IMR-90 (cell line): ENCODE results near the gene UBXN11. TPM values are rescaled to one million over a fixed set of nuclear protein-coding genes. Genes with fewer than 3 reads are reported as not detected.
"Not testable (repeated sequence)": the region's sequence is repeated elsewhere in the genome, so short reads cannot be mapped to it uniquely, and the experiment has no call there.

Source experiments
- ATAC-seq: fragments of 200-7000 bp; cut with Tn5 transposase; 2 replicates; pipeline ENCODE4 v1.9.1; 2020; ENCODE audit warnings: low read depth, mild to moderate bottlenecking, moderate library complexity
- BruUV-seq: library from RNA; stranded (reverse); fragments of 400-500 nt; replicated peaks from 2 replicates; lab custom pipeline; 2021; lab: Mats Ljungman, UMichigan
- CTCF ChIA-PET: fragments of 300-600 bp; formaldehyde crosslinking; extraction: SDS; loops from one replicate; lab custom pipeline; 2021; ENCODE audit warnings: antibody characterized with exemption; lab: Yijun Ruan, JAX
- POLR2A ChIA-PET: fragments of 300-600 bp; sonication (Branson Sonifier 250); formaldehyde crosslinking; loops from one replicate; lab custom pipeline; 2022; ENCODE audit warnings: antibody characterized with exemption; ENCODE audit not compliant: unreplicated experiment; lab: Charles Lee
- DNase-seq: peaks from one replicate; pipeline ENCODE4 v3.0.0; 2013
- H2AFZ ChIP-seq: replicated peaks from 2 replicates; pipeline ENCODE3; 2013; ENCODE audit warnings: low read length, mild to moderate bottlenecking; ENCODE audit not compliant: poor library complexity
- H2AK5ac ChIP-seq: 2 replicates; pipeline ENCODE4 v1.6.1; 2013; ENCODE audit warnings: low read depth, low read length, inconsistent platforms
- H2AK9ac ChIP-seq: replicated peaks from 2 replicates; pipeline ENCODE3; 2013; ENCODE audit warnings: mild to moderate bottlenecking, low read depth, low read length, moderate library complexity; ENCODE audit not compliant: poor library complexity
- H2BK120ac ChIP-seq: 2 replicates; pipeline ENCODE4 v1.6.1; 2013; ENCODE audit warnings: low read depth, low read length, inconsistent platforms
- H2BK15ac ChIP-seq: 3 replicates; pipeline ENCODE4 v1.6.1; 2013; ENCODE audit warnings: low read depth, low read length, inconsistent platforms
- H2BK20ac ChIP-seq: 2 replicates; pipeline ENCODE4 v1.6.1; 2013; ENCODE audit warnings: low read depth, mild to moderate bottlenecking, inconsistent platforms, low read length, moderate library complexity
- H2BK5ac ChIP-seq: 2 replicates; pipeline ENCODE4 v1.6.1; 2013; ENCODE audit warnings: mild to moderate bottlenecking, low read depth, low read length, inconsistent platforms; ENCODE audit not compliant: poor library complexity, severe bottlenecking
- H3K14ac ChIP-seq: replicated peaks from 2 replicates; pipeline ENCODE4 v1.6.1; 2013; ENCODE audit warnings: low read depth, low read length, inconsistent platforms
- H3K18ac ChIP-seq: 2 replicates; pipeline ENCODE4 v1.6.1; 2013; ENCODE audit warnings: low read depth, low read length, control low read depth
- H3K23ac ChIP-seq: 2 replicates; pipeline ENCODE4 v1.6.1; 2013; ENCODE audit warnings: low read depth, low read length, inconsistent platforms
- H3K27ac ChIP-seq: 2 replicates; pipeline ENCODE4 v1.5.1; 2013; ENCODE audit warnings: mild to moderate bottlenecking, control low read depth, low read length; ENCODE audit not compliant: insufficient read depth
- H3K27me3 ChIP-seq: 2 replicates; pipeline ENCODE4 v1.6.1; 2013; ENCODE audit warnings: low read length; ENCODE audit not compliant: control insufficient read depth, insufficient read depth
- H3K36me3 ChIP-seq: 2 replicates; pipeline ENCODE4 v1.6.1; 2013; ENCODE audit warnings: low read length, mixed read lengths; ENCODE audit not compliant: control insufficient read depth, insufficient read depth
- H3K4ac ChIP-seq: 2 replicates; pipeline ENCODE4 v1.6.1; 2013; ENCODE audit warnings: low read depth, low read length, inconsistent platforms
- H3K4me1 ChIP-seq: 2 replicates; pipeline ENCODE4 v1.6.1; 2013; ENCODE audit warnings: low read length, mixed read lengths; ENCODE audit not compliant: control insufficient read depth, insufficient read depth
- H3K4me2 ChIP-seq: 2 replicates; pipeline ENCODE4 v1.6.1; 2013; ENCODE audit warnings: low read depth, mild to moderate bottlenecking, control low read depth, low read length, moderate library complexity
- H3K4me3 ChIP-seq: 2 replicates; pipeline ENCODE4 v1.5.1; 2013; ENCODE audit warnings: low read depth, mild to moderate bottlenecking, control low read depth, low read length, moderate library complexity; ENCODE audit not compliant: insufficient read depth
- H3K56ac ChIP-seq: 2 replicates; pipeline ENCODE4 v1.6.1; 2013; ENCODE audit warnings: low read length, inconsistent platforms; ENCODE audit not compliant: insufficient read depth; ENCODE audit errors: extremely low read depth
- H3K79me1 ChIP-seq, 2 experiments: 2 replicates each; pipeline ENCODE4 v1.6.1; 2013; ENCODE audit warnings: low read length in 2 of 2, inconsistent platforms in 1 of 2, low read depth in 1 of 2
- H3K9ac ChIP-seq: 2 replicates; pipeline ENCODE4 v1.6.1; 2013; ENCODE audit warnings: low read depth, low read length, control low read depth
- H3K9me1 ChIP-seq: 2 replicates; pipeline ENCODE4 v1.6.1; 2013; ENCODE audit warnings: low read length, inconsistent platforms; ENCODE audit not compliant: insufficient read depth
- H3K9me3 ChIP-seq: 2 replicates; pipeline ENCODE4 v1.6.1; 2013; ENCODE audit warnings: low read length; ENCODE audit not compliant: control insufficient read depth, insufficient read depth
- H4K20me1 ChIP-seq: 2 replicates; pipeline ENCODE4 v1.6.1; 2013; ENCODE audit warnings: low read length, inconsistent platforms; ENCODE audit not compliant: insufficient read depth
- H4K5ac ChIP-seq: 2 replicates; pipeline ENCODE4 v1.6.1; 2013; ENCODE audit warnings: mild to moderate bottlenecking, low read depth, low read length, control low read depth
- H4K8ac ChIP-seq, 2 experiments: 2 replicates each; pipeline ENCODE4 v1.6.1; 2013; ENCODE audit warnings: low read depth in 2 of 2, low read length in 2 of 2, control low read depth in 1 of 2, inconsistent platforms in 1 of 2
- H4K91ac ChIP-seq: 2 replicates; pipeline ENCODE4 v1.6.1; 2013; ENCODE audit warnings: low read depth, low read length, inconsistent platforms; ENCODE audit not compliant: insufficient read depth
- WGBS, 2 experiments: methylation state at CpG; one replicate each; pipeline versions ENCODE4 v1.1.5 to v1.1.7; 2013; ENCODE audit warnings: missing lambda C conversion rate in 2 of 2; ENCODE audit not compliant: insufficient read length in 1 of 2; ENCODE audit errors: extremely low coverage in 2 of 2; 5-methylcytosine and 5-hydroxymethylcytosine counted together
- dilution Hi-C: fragments of 300-500 bp; cut with HindIII; formaldehyde crosslinking; loops from one replicate; pipeline ENCODE4 v1.14.3; 2018; ENCODE audit warnings: low sequenced_read_pairs; ENCODE audit not compliant: unreplicated experiment
- in situ Hi-C: fragments of 300-500 bp; cut with MboI; formaldehyde crosslinking; loops from 3 replicates; pipeline ENCODE4 v1.14.3; 2019; ENCODE audit warnings: low sequenced_read_pairs, inconsistent platforms, mixed read lengths
- intact Hi-C: fragments of 100-400 bp; cut with micrococcal nuclease; formaldehyde crosslinking; loops from 2 replicates; pipeline ENCODE4 v1.10.0; 2022
- polyA plus RNA-seq, 3 experiments: library from polyadenylated mRNA; depleted of rRNA; stranded (reverse); fragments of >200 nt; gene quantifications; 2 replicates each; pipeline ENCODE4 v1.2.3, GENCODE V29; 2012; ENCODE audit warnings: low replicate concordance in 1 of 3
- total RNA-seq: library from RNA; depleted of rRNA; stranded (reverse); fragments of >200 nt; gene quantifications from 2 replicates; pipeline ENCODE4 v1.2.3, GENCODE V29; 2012

Gene UBXN11
- total and polyA plus RNA-seq, 2 of the 4 experiments (the other 2 are of a cell fraction), result 5.2 to 17.0 TPM

DNA sequence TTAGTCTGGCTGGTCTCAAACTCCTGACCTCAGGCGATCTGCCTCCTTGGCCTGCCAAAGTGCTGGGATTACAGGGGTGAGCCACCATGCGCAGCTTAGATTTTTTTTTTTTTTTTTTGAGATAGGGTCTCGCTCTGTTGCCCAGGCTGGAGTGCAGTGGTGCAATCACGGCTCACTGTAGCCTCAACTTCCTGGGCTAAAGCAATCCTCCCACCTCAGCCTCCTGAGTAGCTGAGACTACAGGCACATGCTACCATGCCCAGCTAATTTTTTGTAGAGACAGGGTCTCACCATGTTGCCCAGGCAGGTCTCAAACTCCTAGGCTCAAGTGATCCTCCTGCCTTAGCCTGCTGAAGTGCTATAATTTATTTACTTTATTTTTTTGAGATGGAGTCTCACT is 22.9 kb upstream of the UBXN11 start:
- dilution Hi-C loops, BruUV-seq: not testable (repeated sequence)
- CTCF ChIA-PET, result interaction anchor here (0.7 kb wide), 1 partner anchor 62 kb away, joined by 9 read pairs; no protein-coding TSS in a partner anchor

More for the DNA sequence above, 22.9 kb upstream of the UBXN11 start:
- WGBS, 2 experiments, result no CpG with 5 or more reads among the region's 4 CpGs
- in situ Hi-C loops, POLR2A ChIA-PET, H3K79me1 ChIP-seq, H2BK15ac ChIP-seq, H3K56ac ChIP-seq, H2BK120ac ChIP-seq, intact Hi-C loops, ATAC-seq, H4K91ac ChIP-seq, H3K9me3 ChIP-seq, H4K5ac ChIP-seq, H3K18ac ChIP-seq, H2AK9ac ChIP-seq, H2BK5ac ChIP-seq, DNase-seq, H2AK5ac ChIP-seq, H3K36me3 ChIP-seq, H4K20me1 ChIP-seq, H3K4me1 ChIP-seq, H3K4ac ChIP-seq, H2AFZ ChIP-seq, H2BK20ac ChIP-seq, H3K23ac ChIP-seq, H3K9ac ChIP-seq, H3K9me1 ChIP-seq, H3K4me2 ChIP-seq, H3K27ac ChIP-seq, H4K8ac ChIP-seq, H3K4me3 ChIP-seq, H3K14ac ChIP-seq: not testable (repeated sequence)
- peaks cover 19% of the 10 kb centered on the region for H3K27me3 ChIP-seq
